Adrenal gland (tissue), 5 donors: ENCODE measurements around the gene PRMT5.

Source experiments
- POLR2A ChIP-seq, 2 donors: fragments of 450-650 bp; IDR thresholded peaks; one replicate each; pipeline ENCODE4 v1.6.1; 2017; ENCODE audit warnings: antibody characterized with exemption in 2 of 2, mild to moderate bottlenecking in 2 of 2, moderate library complexity in 1 of 2
- TF ChIP-seq, protein P1 (sequence below), 6 experiments: fragments of 450-650 bp in 4 of 6; fragments of 200-600 bp in 2 of 6; sonication (generic) in 1 of 6; IDR thresholded peaks; 1 replicate in 5 of 6; 2 replicates in 1 of 6; pipeline versions ENCODE4 v1.5.1 to v1.8.0; 2016 to 2021; ENCODE audit warnings: antibody characterized with exemption in 6 of 6, mild to moderate bottlenecking in 2 of 6, moderate library complexity in 1 of 6
- donor health status: DM: no; HTN: no; CAD: no.

GRCh38 chr14:22962061-22962676, 33.0 kb upstream of the PRMT5 start:
- TF ChIP-seq, protein P1, sequence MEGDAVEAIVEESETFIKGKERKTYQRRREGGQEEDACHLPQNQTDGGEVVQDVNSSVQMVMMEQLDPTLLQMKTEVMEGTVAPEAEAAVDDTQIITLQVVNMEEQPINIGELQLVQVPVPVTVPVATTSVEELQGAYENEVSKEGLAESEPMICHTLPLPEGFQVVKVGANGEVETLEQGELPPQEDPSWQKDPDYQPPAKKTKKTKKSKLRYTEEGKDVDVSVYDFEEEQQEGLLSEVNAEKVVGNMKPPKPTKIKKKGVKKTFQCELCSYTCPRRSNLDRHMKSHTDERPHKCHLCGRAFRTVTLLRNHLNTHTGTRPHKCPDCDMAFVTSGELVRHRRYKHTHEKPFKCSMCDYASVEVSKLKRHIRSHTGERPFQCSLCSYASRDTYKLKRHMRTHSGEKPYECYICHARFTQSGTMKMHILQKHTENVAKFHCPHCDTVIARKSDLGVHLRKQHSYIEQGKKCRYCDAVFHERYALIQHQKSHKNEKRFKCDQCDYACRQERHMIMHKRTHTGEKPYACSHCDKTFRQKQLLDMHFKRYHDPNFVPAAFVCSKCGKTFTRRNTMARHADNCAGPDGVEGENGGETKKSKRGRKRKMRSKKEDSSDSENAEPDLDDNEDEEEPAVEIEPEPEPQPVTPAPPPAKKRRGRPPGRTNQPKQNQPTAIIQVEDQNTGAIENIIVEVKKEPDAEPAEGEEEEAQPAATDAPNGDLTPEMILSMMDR (IDR thresholded peaks at IDR 0.05), result no peak
- no peak for TF ChIP-seq POLR2A (IDR thresholded peaks at IDR 0.05)
